ENCODE measurements around the gene SPTBN1.

Gene SPTBN1

GRCh38 chr2:54557601-54558187, 101.6 kb downstream of the SPTBN1 start:
- peak; percentile 71 for DNase-seq

GRCh38 chr2:54558188-54559005, 102.3 kb downstream of the SPTBN1 start:
- DNase-seq, result peak; percentile 86

- DNase-seq, result peak; percentile 51
Observed at GRCh38 chr2:54559006-54559445, 102.9 kb downstream of the SPTBN1 start.

- peak; percentile 56 for DNase-seq
Observed at GRCh38 chr2:54559593-54560145, 103.5 kb downstream of the SPTBN1 start.

- DNase-seq, result peak; percentile 75
Observed at GRCh38 chr2:54560146-54560881, 104.2 kb downstream of the SPTBN1 start.

GRCh38 chr2:54561010-54561409, 104.9 kb downstream of the SPTBN1 start:
- no peak for DNase-seq

- DNase-seq, result no peak
Observed at GRCh38 chr2:54564439-54564838, 108.3 kb downstream of the SPTBN1 start.

- DNase-seq, result no peak
Observed at GRCh38 chr2:54565551-54565950, 109.4 kb downstream of the SPTBN1 start.

GRCh38 chr2:54566896-54567295, 110.8 kb downstream of the SPTBN1 start:
- DNase-seq, result no peak

- DNase-seq, result no peak
Observed at GRCh38 chr2:54568876-54569321, 112.8 kb downstream of the SPTBN1 start.

GRCh38 chr2:54569745-54570301, 113.7 kb downstream of the SPTBN1 start:
- no peak for DNase-seq

- no peak for DNase-seq
Observed at GRCh38 chr2:54570321-54570855, 114.3 kb downstream of the SPTBN1 start.

- DNase-seq, result peak; percentile 92
Observed at GRCh38 chr2:54570925-54571694, 115.0 kb downstream of the SPTBN1 start.

GRCh38 chr2:54572262-54572635, 116.1 kb downstream of the SPTBN1 start:
- DNase-seq, result peak; percentile 88

- no peak for DNase-seq
Observed at GRCh38 chr2:54572636-54573536, 116.8 kb downstream of the SPTBN1 start.

GRCh38 chr2:54573537-54573919, 117.4 kb downstream of the SPTBN1 start:
- no peak for DNase-seq

- peak; percentile 88 for DNase-seq
Observed at GRCh38 chr2:54574107-54574859, 118.2 kb downstream of the SPTBN1 start.

- no peak for DNase-seq
Observed at GRCh38 chr2:54574860-54575247, 118.7 kb downstream of the SPTBN1 start.

- DNase-seq, result no peak
Observed at GRCh38 chr2:54575379-54575888, 119.3 kb downstream of the SPTBN1 start.

GRCh38 chr2:54577035-54577434, 120.9 kb downstream of the SPTBN1 start:
- no peak for DNase-seq
